HG03025 (cell line): Measurements from ENCODE around the gene ZNF423.

Experiments
- ATAC-seq: cut with Tn5 transposase; IDR thresholded peaks from one replicate; pipeline ENCODE4 v1.9.1; 2021; ENCODE audit warnings: mild to moderate bottlenecking, moderate library complexity; ENCODE audit not compliant: unreplicated experiment, low FRiP score

ZNF423 gene

DNA sequence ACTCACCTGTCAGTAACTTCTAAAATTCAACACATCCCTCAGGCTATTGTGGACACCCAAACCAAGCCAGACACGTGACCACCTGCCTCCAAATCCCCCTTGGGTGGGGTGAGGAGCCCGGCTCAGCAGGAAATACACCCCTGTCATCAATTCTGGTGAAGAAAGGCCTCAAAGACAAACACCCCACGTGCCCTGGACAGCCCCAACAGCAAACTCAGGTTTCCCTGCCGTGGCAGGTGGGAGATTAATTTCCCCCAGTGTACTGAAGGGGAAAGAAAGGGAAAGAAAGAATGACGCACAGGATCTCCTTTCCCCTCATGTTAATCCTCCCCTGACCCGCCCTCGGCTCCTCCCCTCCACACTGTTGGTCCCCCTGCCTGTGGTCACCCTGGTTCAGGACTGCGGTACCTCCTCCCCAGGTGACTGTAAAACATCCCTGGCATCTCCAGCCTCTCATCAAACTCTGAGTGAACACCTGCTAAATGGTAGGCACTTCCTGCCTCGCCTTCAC is 98.3 kb downstream of the ZNF423 start:
- ATAC-seq: no peak

DNA sequence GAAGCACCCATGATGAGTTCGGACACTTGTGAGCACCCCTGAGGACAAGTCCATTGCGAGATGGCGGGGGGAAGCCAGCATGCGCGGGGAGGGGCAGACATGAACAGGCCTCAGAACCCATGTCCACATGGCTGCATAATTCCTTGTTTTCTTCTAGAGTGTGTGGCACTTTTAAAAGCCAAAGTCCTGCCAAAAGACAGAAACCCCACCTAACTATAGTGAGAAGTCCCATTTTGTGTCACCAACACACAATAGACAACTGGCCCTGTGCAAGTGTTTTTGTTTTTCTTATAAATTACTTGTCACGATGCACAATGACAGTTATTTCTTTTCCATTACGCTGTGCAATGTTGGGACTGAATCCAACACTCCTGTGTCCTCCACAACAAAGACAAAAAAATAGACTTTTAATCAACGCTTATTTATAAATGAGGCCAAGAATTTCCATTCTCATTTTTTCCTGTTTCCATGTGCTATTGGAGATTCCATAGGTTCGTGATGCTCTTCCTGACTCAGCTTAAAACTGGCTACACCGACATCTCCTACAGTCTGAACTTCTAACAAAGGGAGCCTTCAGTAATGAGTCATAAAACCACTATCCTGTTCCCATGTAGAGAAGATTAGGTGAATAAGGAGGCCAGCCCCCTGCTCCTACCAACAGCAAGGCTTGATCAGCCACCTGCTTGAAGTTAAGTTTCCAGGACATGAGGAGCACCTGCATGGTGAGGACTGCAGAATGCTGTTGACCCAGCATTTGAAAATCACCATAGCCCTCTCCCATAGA is 98.9 kb downstream of the ZNF423 start:
- ATAC-seq: no peak

DNA sequence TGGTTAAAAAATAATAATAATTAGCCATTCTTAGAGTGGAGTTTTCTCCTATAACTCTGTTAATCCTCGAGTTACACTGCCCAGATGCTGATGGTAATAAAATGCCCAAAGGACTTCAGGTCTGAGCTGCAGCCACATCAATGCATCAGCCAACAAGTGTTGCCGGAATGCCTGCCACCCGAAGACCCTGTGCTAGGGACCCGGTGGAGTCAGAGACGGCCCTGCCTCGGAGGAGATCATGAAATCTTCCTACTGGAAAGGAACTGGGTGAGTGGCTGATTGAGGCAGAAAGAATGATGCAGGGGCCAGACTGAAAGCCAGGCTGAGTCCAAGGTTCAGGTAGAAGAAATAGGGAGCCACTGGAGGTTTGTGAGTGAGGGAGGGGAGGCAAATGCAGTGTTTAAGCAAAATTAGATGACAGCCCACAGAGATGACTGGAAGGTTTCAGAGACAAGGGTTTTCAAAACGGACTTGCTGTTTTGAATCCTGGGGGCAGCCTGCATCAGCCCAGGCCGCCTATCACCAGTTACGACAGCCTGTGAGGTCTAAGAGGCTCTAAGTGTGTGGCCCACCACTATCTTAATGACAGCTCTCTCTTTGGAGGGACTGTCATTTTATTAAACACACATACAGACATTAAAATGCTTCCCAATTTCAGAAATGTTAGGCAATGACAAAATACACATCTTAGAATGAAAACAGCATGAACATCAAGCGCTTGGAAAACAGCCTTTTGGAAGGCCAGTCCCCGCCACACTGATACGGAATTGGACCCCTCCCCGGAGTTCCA is 100.0 kb downstream of the ZNF423 start:
- no peak for ATAC-seq

DNA sequence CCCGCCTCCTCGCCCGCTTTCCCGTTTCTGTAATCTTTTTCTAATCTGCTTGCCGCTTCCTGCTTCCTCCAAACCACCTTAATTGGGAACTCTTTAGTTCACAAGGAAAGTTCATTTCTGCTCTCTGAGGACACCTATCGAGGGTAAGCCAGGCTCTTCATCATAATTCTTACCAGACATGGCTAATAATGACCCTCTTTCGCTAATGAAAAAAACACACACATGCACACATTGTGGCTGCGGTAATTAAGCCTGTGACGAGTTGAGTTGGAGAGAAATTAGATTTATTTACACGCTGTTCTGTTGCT is 100.6 kb downstream of the ZNF423 start:
- no peak for ATAC-seq

DNA sequence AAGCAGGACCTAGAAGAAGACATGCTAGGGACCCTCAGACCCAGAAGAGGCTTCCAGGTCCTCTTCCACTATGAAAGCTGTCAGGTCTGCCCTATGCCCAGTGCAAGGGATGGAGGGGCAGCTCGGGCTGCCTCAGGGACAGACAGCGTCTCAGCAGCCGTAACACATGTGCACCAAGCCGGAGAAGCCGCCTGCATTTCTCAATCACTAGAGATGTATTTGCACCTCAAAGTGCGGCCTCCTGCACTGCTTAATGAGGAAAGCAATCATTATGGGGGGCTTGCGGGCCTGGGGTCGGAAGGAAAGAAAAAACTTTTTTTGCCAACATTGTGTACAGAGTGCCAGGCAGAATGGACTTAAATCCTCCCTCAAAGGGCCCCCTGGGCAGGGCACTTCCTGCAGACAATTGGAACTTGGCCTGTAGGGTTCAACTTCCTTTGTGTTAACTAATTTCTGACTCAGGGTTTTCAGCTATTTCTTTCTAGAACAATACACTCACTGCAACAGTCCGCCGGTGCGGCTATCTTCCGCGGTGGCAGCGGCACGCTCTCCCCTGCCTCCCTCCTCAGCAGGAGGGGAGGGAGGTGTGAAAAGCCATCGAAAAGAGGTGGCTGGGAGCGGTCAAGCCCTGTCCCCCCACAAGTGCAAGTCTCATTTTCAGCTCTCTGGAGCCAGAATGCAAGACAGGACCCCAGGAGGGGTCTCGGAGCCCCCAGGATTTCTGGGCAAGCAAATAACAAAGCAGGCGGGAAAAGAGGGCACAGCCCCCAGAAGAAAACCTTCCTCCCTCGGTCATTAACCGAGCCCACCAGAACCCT is 101.2 kb downstream of the ZNF423 start:
- ATAC-seq: no peak

DNA sequence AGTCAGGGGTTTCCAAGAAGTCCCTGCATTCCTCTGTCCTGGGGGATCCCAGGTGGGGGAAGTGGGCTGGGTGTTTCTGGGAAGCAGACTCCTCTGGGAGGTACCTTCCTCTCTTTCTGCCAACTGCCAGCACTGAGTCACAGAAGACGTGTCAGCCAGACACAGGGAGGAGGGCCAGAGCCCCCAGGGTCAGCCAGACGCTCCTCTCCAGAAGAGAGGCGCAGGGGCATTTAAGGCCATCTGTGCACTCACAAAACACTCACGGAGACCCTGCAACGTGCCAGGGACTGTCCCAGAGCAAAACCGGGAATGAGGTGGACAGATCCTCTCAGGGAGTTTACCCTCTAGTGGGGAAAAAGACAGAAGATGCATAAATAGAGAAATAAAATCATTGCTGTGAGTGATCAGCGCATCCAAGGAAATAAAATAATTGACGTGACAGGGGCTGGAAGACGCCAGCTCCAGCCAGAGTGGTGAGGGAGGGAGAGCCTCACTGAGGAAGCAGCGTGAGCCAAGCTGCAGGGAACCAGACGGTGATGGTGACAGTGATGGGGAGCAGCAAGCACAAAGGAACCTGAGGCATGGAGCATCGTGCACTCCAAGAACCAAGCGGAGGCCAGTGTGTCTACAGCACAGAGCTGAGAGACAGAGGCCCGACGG is 105.4 kb downstream of the ZNF423 start:
- ATAC-seq: no peak

DNA sequence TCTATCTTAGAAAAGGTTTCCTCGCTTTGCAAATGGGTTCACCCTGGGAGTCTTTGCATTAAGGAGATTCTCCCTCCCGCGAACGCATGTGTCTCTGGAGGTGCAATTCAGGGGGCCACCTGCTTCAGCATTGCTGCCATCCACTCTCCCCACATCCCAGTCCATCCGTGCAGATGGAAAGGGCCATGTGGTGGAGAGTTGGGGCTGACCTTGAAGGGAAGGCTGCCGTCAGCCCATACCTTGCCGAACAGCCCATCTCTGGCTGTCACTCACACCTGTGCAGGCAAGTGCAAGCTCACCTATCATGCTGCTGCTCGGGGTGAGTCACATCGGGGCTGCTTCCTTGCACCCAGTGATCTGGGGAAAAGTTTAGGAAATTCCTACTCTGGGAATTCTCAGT is 106.1 kb downstream of the ZNF423 start:
- ATAC-seq: no peak

DNA sequence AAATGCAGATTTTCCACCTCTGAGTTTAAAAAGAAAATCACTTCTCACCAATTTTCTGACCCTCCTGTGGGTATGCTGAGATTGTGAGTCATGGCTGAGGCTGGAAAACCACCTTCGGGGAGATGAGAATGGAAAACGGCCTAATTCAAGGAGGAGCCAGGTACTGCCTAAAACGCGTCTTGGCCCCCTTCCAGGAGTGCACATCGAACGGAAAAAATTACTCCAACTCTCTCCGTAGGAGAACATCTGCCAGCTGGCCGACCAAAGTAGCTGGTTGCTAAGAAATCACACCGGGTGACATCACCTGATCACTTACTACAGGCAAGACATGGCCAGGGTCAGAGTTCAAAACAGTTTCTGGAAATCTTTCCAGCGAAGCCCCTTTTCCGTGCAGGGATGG is 107.6 kb downstream of the ZNF423 start:
- ATAC-seq: no peak

DNA sequence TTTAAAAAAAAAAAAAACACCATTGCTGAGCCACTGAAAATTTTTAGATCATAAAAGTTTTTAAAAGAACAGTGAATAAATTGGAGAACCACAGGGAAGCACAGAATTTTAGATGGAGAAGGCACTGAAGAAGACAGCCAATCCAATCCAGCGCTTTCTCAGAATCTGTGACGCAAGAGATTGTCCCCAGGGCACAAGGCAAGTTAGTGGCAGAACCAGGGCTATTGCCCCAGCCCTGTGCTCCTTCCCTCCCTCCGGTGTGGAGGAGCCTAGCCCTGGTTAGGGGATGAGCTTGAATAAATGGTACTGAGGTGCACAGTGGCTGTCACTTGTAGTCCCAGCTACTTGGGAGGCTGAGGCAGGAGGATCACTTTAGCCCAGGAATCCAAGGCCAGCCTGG is 108.3 kb downstream of the ZNF423 start:
- no peak for ATAC-seq

DNA sequence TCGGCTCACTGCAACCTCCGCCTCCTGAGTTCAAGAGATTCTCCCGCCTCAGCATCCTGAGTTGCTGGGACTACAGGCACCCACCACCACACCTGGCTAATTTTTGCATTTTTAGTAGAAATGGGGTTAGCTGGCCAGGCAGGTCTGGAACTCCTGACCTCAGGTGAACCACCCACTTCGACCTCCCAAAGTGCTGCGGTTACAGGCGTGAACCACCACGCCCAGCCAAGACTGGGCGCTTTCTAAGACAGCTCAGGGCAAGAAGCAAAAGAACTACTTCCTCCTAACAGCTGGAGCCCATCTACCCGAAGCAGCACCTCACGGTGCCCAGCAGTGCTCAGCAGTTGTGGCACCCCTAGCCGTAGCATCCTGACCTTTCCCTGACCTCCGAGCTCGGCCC is 109.4 kb downstream of the ZNF423 start:
- ATAC-seq: no peak

DNA sequence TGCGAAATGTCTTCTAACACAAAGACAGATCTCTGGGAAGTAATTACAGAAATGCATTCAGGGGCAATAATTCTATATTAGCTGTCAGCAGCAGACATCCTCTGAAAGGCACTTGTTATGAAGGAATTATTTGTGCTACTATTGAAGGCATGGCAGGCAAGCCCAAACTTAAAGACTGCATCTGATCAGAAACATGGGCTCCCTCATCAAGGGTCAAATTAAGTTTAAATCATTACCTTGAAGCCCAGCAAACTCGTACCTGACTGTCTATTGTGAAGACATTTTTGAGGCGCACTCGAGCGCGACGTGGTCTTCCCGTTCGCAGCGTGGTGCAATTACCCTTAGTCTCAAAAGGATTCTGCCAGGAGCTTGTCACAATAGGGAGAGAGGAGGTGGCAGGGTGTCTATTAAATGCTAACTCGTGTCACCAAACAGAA is 110.6 kb downstream of the ZNF423 start:
- ATAC-seq: no peak

DNA sequence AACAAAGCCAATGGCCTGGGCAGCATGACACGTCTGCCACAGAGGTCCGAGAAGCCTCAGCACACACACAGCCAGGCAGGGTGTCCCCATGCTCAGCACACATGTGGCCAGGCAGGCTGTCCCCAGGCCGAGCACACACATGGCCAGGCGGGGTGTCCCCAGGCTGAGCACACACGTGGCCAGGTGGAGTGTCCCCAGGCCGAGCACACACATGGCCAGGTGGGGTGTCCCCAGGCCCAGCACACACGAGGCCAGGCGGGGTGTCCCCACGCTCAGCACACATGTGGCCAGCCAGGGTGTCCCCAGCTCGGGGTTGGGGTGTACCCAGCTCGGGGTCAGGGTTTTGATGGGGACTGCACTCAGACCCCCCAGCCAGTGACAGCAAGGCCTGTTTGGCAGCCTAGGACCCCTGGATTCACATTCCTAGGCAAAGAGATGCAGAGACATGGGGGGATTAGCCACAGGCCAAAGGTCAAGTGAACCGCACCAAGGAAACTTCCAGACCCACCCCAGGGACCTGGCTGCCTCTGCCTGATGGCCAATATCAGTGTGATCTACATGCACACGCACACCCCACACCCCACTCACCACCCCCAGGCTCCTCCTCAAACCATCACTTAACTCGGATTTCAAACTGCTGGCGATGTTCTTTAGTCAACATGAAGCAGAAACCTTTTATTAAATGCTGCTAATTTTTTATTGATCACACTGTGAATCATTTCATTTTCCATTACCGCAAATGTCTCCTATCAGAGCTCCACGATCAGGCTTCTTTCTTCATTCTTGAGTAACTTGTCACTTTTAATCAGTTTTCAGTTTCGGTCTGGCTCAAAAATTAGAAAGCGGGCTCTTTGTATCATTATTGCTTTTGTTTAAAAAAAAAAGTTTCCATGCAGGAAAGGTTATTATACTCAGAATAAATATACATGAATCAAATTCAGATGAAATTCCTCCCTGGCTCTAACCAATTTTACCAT is 111.4 kb downstream of the ZNF423 start:
- ATAC-seq: no peak

DNA sequence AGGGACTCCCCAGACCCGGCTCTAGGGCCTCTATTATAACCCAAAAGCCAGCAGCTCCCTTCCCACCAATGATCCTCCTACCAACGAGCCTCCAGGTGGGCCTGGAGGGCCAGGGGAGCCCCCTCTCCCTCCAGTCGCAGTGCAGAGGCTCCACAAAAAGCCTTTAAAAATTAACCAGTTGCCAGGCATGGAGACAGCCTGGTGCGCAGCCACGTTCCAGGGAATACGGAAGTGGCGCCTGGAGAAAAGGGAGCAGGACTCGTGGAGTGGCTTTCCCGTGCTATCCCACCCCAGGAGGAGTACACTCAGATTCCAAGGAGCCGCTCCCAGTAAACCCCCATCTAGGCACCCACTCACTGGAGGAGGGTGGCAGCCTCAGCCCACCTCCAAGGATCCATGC is 112.3 kb downstream of the ZNF423 start:
- no peak for ATAC-seq

DNA sequence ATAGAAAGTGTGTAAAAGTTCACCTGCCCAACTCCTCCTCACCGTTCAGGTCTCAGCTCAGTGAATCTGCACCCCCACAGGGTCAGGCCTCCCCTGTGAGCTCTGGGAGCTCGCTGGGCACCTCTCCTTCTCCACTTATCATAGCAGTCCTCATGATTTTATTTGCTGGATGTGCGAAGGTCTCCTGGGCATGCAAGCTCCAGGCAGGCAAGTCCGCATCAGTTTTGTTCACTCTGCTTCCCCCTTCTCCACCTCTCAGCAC is 112.8 kb downstream of the ZNF423 start:
- no peak for ATAC-seq

DNA sequence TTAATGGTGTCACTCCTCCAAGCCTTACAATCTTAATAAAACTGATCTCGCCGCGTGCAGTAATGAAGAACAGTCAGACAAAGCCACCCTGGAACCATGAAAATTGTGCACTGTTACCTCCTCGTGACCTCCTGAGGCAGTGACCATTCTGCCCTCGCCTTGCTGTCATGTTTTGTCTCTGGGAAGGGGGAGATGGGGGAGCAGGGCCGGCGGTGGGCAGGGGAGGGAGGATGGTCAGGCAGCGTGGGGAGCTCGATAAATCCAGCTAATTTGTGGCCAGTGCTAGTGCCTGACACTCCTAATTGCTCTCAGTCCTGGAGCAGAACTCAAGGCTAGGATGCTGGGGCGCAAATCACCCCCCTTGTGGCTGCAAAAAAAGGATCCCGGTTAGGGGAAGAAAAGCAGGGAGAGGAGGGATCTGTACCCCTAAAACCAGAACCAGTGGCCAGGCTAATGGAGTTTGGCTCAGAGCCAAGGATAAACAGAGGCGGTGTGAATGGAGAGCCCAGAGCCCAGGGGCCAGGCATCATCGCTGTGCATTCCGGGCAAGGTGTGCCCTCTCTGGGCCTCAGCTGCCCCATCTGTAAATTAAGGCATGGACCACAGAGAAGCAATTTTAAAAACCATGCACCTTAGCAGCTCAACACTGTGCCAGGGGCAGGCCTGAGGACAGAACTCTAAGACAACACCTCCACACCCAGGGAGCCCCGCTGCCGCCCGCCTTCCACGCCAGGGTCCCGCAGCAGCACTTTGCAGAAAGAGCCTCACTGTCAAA is 113.3 kb downstream of the ZNF423 start:
- ATAC-seq: no peak

DNA sequence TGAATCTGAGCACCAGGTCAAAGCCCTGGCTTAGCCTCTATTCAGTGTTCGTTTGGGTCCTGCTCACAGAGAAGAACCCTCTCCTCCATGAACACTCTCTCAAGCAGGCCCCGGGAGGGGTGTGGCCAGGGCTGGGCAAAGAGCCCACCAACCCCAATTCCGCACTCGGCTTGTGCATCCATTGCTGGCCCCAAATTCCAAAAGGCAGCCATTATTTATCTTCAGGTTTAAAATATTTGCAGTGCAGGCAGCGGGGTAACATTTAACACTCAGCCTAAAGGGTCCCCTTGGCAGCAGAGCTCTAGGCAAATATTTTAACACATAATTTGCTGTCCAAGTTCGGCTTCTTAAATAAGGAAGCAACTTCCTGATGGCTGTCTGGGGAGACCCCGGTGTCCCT is 115.7 kb downstream of the ZNF423 start:
- ATAC-seq: no peak

DNA sequence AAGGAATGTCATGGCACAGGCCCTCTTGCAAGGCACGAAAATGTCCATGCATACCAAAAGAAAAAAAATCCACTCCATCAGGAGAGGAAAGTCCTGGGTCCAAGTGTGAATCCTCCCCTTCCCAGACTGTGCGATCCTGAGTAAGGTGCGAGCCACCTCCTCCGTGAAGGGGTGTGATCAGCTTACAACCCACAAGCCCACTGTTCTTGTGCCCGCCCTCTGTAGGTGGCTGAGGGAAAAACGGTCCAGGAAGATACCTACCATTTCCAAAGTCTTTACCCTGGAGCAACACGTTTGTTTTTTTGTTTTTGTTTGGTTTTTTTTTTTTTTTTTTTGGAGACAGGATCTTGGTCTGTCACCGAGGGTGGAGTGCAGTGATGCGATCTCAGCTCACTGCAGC is 116.5 kb downstream of the ZNF423 start:
- no peak for ATAC-seq

DNA sequence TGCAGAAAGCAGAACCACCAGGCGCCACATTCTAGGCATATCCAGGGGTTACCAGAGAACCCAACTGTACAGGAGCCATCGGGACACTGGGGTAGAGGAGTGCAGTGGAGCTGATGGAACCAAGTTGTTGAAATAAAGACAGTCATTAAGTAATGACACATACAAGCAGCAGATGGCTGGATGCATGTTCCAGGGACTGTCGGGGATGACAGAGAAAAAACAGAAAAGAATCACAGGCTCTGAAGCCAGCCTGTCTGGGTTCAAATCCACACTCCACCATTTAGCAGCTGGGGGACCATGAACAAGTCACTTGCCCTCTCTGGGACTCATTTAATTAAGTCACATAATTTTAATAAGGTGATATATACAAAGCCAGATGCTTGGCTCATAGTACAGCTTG is 117.1 kb downstream of the ZNF423 start:
- ATAC-seq: no peak

DNA sequence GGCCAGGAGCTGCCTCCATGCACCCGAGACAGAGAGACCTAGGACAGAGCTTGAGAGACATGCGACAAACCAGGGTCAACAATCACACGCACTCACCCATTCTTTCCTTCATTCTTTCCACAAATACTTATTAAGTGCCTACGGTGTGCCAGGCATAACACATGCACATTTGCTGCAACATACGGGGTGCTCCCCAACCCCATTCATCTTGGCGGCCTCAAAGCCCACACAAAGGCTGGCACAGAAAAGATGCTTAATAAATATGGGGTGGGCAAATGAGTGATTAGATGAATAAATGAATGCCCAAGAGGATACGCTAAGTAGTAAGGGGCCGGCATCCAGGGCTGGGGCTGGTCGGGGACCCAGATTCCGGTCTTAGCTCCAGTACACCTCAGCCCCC is 117.9 kb downstream of the ZNF423 start:
- ATAC-seq: no peak
